Left ventricle myocardium inferior (tissue), 1 donor: ENCODE measurements around the gene DAAM2. TPM values are rescaled to one million over a fixed set of nuclear protein-coding genes. Genes with fewer than 3 reads are reported as not detected.

Experiments used
- DNase-seq: peaks from one replicate; pipeline ENCODE4 v3.0.0-alpha.2; 2020
- H3K27ac ChIP-seq: fragments of 200-600 bp; replicated peaks from 2 replicates; pipeline ENCODE4 v1.8.0; 2021
- H3K27me3 ChIP-seq: fragments of 200-600 bp; 2 replicates; pipeline ENCODE4 v1.8.0; 2021; ENCODE audit warnings: low read depth
- H3K36me3 ChIP-seq: fragments of 200-600 bp; 2 replicates; pipeline ENCODE4 v1.8.0; 2021
- H3K4me1 ChIP-seq: fragments of 200-600 bp; 2 replicates; pipeline ENCODE4 v1.8.0; 2021
- H3K4me3 ChIP-seq: fragments of 200-600 bp; 2 replicates; pipeline ENCODE4 v1.8.0; 2021; ENCODE audit warnings: mild to moderate bottlenecking, moderate library complexity
- H3K9me3 ChIP-seq: fragments of 200-600 bp; replicated peaks from 2 replicates; pipeline ENCODE4 v1.8.0; 2021
- intact Hi-C: fragments of 100-400 bp; cut with micrococcal nuclease; formaldehyde crosslinking; loops from one replicate; pipeline ENCODE4 v1.11.0; 2022
- total RNA-seq: library from RNA; stranded (reverse); fragmentation: NEBNext Ultra II Directional; extraction: Animal tissue kit (Norgen Biotek cat#: 25700); gene quantifications from one replicate; pipeline ENCODE4 v1.2.1, GENCODE V29; 2021
- TF ChIP-seq, protein P1 (sequence below): fragments of 200-600 bp; IDR thresholded peaks from 2 replicates; pipeline ENCODE4 v1.8.0; 2021; ENCODE audit warnings: antibody characterized with exemption, mild to moderate bottlenecking, borderline replicate concordance
- donor health status: DM: no; HTN: yes; CAD: no; lungs with severe emphysema.

DAAM2 gene
- total RNA-seq, 1 donor from 2014 or later: 19.1 TPM

DNA sequence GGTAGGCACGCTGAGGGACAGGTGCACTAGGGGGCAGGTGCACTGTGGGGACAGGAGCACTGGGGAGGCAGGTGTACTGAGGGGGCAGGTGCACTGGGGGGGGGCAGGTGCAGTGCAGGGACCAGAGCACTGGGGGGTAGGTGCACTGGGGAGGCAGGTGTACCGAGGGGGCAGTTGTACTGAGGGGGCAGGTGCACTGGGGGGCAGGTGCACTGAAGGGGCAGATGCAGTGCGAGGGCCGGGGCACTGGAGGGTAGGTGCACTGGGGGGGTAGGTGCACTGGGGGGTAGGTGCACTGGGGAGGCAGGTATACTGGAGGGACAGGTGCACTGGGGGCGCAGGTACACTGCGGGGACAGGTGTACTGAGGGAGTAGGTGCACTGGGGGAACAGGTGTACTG is 39.5 kb downstream of the DAAM2 start:
- H3K4me3 ChIP-seq: no peak overlapping the region
- no peak for DNase-seq
- H3K27ac ChIP-seq: peak overlapping the region; percentile 81
- H3K27me3 ChIP-seq: no peaks in the 10 kb centered on the region
- no peaks in the 10 kb centered on the region for H3K36me3 ChIP-seq
- intact Hi-C loops: no loop called here
- no peaks in the 10 kb centered on the region for H3K9me3 ChIP-seq
- peaks cover 49% of the 10 kb centered on the region for H3K4me1 ChIP-seq
- TF ChIP-seq, protein P1, sequence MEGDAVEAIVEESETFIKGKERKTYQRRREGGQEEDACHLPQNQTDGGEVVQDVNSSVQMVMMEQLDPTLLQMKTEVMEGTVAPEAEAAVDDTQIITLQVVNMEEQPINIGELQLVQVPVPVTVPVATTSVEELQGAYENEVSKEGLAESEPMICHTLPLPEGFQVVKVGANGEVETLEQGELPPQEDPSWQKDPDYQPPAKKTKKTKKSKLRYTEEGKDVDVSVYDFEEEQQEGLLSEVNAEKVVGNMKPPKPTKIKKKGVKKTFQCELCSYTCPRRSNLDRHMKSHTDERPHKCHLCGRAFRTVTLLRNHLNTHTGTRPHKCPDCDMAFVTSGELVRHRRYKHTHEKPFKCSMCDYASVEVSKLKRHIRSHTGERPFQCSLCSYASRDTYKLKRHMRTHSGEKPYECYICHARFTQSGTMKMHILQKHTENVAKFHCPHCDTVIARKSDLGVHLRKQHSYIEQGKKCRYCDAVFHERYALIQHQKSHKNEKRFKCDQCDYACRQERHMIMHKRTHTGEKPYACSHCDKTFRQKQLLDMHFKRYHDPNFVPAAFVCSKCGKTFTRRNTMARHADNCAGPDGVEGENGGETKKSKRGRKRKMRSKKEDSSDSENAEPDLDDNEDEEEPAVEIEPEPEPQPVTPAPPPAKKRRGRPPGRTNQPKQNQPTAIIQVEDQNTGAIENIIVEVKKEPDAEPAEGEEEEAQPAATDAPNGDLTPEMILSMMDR: no peak

DNA sequence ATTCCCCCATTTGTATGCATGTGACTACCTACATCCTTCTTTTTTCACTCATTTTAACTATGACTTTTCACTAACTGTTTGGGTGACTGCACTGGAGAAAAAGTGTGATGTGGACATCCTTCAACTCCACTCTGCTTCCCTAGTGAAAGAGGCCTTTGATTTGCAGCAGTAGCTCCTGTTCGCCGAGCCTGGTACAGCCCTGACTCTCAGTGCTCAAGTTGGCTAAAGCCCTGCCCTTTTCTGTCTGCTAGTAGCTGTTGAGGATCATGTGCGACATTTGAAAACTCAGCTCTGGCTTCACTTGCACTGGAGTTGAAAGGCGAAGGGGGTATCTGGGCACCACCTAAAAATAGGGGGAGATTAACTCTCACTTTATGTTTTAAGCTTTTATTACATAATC is 42.1 kb downstream of the DAAM2 start:
- TF ChIP-seq, protein P1: no peak
- no peaks in the 10 kb centered on the region for H3K27me3 ChIP-seq
- H3K4me3 ChIP-seq: no peak overlapping the region
- no peaks in the 10 kb centered on the region for H3K9me3 ChIP-seq
- DNase-seq: no peak
- H3K4me1 ChIP-seq: peaks cover 52% of the 10 kb centered on the region
- H3K36me3 ChIP-seq: no peaks in the 10 kb centered on the region
- intact Hi-C loops: no loop called here
- peak overlapping the region; percentile 50 for H3K27ac ChIP-seq

DNA sequence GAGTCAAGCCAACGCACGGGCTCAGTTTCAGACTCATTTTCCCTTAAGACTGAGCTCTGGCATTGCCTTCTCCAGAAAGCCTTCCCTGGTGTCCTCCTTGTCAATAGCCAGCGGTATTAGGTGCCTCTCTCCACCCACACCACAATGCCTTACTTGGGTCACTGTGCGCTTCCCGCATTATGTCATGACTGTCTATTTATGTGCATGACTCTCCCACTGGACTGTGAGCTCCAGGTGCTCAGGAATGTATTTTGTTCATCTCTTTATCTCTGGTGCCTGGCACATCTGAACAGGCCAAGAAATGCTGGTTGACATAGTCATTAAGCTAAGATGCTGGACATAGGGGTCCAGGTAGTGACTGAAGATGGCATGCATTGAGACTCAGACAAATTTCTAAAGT is 42.7 kb downstream of the DAAM2 start:
- Histone ChIP-seq H3K27ac (peak overlapping the region; percentile 50), H3K27me3 (no peaks in the 10 kb centered on the region), H3K4me1 (peaks cover 53% of the 10 kb centered on the region), H3K4me3 (no peak overlapping the region), H3K9me3 (no peaks in the 10 kb centered on the region), H3K36me3 (no peaks in the 10 kb centered on the region)
- DNase-seq: no peak
- TF ChIP-seq, protein P1: no peak
- intact Hi-C loops: no loop called here

DNA sequence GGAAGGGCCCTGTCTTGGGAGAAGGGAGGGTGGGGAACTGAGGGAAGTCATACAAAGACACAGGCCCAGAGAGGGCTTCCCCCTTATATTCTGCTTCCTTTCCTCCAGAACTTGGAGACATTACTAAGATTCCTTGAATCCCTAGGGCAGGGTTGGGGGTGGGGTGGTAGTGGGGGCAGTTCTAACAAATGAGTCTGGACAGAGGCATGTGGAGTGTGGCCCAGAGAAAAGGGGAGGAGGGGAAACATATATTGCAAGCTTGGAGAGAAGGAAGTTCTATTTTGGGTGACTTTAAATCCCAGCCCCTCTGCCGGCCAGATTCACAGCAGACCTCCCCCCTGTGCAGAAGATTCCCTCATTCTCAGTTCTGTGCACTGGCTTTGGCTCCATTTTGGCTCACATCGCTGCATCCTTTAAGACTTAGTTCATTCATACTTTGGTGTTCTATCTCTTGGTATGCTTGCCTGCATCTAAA is 43.7 kb downstream of the DAAM2 start:
- H3K9me3 ChIP-seq: no peaks in the 10 kb centered on the region
- H3K4me1 ChIP-seq: peaks cover 54% of the 10 kb centered on the region
- H3K27me3 ChIP-seq: no peaks in the 10 kb centered on the region
- H3K36me3 ChIP-seq: no peaks in the 10 kb centered on the region
- intact Hi-C loops: no loop called here
- H3K4me3 ChIP-seq: no peak overlapping the region
- peak overlapping the region; percentile 50 for H3K27ac ChIP-seq
- TF ChIP-seq, protein P1: no peak
- DNase-seq: no peak

DNA sequence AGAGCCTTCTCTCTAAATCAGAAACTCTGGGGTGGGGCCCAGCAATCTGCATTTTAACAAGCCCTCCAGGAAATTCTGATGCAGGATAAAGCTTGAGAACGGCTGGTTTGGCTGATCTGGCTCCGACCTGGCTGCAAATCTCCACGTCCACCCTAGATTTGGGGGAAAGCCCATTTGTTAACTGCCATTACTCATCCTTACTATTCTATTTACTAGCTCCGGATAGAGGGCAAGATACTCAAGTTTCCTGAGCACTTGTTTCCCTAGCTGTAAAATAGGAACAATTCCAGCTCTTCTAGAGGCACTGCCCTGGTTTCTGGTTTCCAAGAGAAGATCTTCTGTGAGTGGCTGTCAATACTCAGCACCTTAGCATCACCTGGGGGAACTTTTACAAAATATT is 44.4 kb downstream of the DAAM2 start:
- TF ChIP-seq, protein P1: no peak
- intact Hi-C loops: no loop called here
- peak overlapping the region; percentile 46 for H3K27ac ChIP-seq
- no peaks in the 10 kb centered on the region for H3K36me3 ChIP-seq
- DNase-seq: no peak
- no peak overlapping the region for H3K4me3 ChIP-seq
- no peaks in the 10 kb centered on the region for H3K9me3 ChIP-seq
- no peaks in the 10 kb centered on the region for H3K27me3 ChIP-seq
- H3K4me1 ChIP-seq: peaks cover 48% of the 10 kb centered on the region

DNA sequence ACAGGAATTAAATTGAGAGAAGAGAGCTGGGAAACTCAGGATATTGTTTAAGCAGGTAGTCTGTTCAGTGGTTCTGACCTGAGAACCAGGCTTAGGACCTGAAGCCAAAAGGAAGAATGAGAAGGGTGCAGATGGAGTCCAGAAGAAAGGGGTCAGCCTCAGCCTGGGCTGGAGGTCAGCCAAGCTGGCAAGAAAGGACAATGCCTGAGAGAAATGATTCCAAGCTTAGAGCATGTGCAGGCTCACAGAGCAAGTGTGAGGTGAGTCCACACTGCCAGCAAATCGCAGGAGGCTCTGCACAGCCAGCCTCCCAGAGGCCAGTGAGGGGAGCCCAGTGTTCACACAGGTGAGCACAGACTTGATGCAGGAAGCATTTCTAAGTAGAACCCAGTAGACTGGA is 47.3 kb downstream of the DAAM2 start:
- Histone ChIP-seq H3K9me3 (no peaks in the 10 kb centered on the region), H3K27ac (no peak overlapping the region), H3K4me3 (no peak overlapping the region), H3K36me3 (no peaks in the 10 kb centered on the region), H3K27me3 (no peaks in the 10 kb centered on the region), H3K4me1 (peaks cover 46% of the 10 kb centered on the region)
- DNase-seq: no peak
- intact Hi-C loops: no loop called here
- TF ChIP-seq, protein P1: no peak
